Erythroblast (primary cell): ENCODE measurements around the gene NACA.
"Not testable (repeated sequence)": the region's sequence is repeated elsewhere in the genome, so short reads cannot be mapped to it uniquely, and the experiment has no call there.

ENCODE experiments used
- DNase-seq, 2 experiments: peaks; one replicate each; lab custom pipeline; 2025; lab: John Stamatoyannopoulos, UW
- GATA1 ChIP-seq: IDR thresholded peaks from 2 replicates; pipeline ENCODE4 v1.6.1; 2011; ENCODE audit warnings: low read depth, mild to moderate bottlenecking, control low read depth, low read length, moderate library complexity
- POLR2A ChIP-seq: IDR thresholded peaks from 2 replicates; pipeline ENCODE4 v1.6.1; 2011; ENCODE audit warnings: mild to moderate bottlenecking, low read length

NACA gene

GRCh38 chr12:56751712-56752598, 26.9 kb upstream of the NACA start, which contains the start of gene PRIM1:
Gene PRIM1, minus strand, starts transcription at chr12:56752323. Its CDS starts 25 bp downstream, at chr12:56752298.
- peak; percentile 94 to 95 for DNase-seq

GRCh38 chr12:56750596-56750995, 25.5 kb upstream of the NACA start:
- not testable (repeated sequence) for DNase-seq

More at GRCh38 chr12:56751712-56752598, 26.9 kb upstream of the NACA start, which contains the start of gene PRIM1:
- TF ChIP-seq POLR2A (peak; percentile 89), GATA1 (no peak)

GRCh38 chr12:56749853-56750252, 24.8 kb upstream of the NACA start:
- TF ChIP-seq POLR2A, result no peak
- no peak for TF ChIP-seq GATA1
- DNase-seq, result no peak

- DNase-seq, result no peak
- TF ChIP-seq GATA1, result no peak
- TF ChIP-seq POLR2A, result no peak
These were observed 24.3 kb upstream of the NACA start for GRCh38 chr12:56749359-56749758.

- DNase-seq, result no peak
- TF ChIP-seq GATA1 (no peak), POLR2A (no peak)
These were observed 3.2 kb upstream of the NACA start for GRCh38 chr12:56728139-56728861.

- not testable (repeated sequence) for DNase-seq
These were observed 1.1 kb upstream of the NACA start for GRCh38 chr12:56726196-56726675.

GRCh38 chr12:56725723-56726102, 614 bp upstream of the NACA start:
- TF ChIP-seq POLR2A (no peak), GATA1 (no peak)
- DNase-seq, result no peak

- DNase-seq, result no peak
- TF ChIP-seq GATA1, result no peak
- no peak for TF ChIP-seq POLR2A
These were observed 463 bp downstream of the NACA start for GRCh38 chr12:56724701-56724971.

GRCh38 chr12:56723889-56724700, 1.0 kb downstream of the NACA start:
- TF ChIP-seq POLR2A (peak; percentile 66), GATA1 (no peak)

GRCh38 chr12:56723352-56723751, 1.7 kb downstream of the NACA start:
- no peak for TF ChIP-seq POLR2A
- no peak for DNase-seq

More at GRCh38 chr12:56723889-56724700, 1.0 kb downstream of the NACA start:
- DNase-seq, result peak; percentile 91 to 92

GRCh38 chr12:56722832-56723231, 2.3 kb downstream of the NACA start:
- no peak for DNase-seq
- no peak for TF ChIP-seq POLR2A
- no peak for TF ChIP-seq GATA1

GRCh38 chr12:56721721-56722120, 3.4 kb downstream of the NACA start:
- TF ChIP-seq POLR2A, result no peak
- DNase-seq, result no peak

- TF ChIP-seq GATA1 (no peak), POLR2A (no peak)
- DNase-seq, result peak; percentile 32 to 40
These were observed 3.9 kb downstream of the NACA start for GRCh38 chr12:56721216-56721615.

- peak; percentile 15 to 24 for DNase-seq
- no peak for TF ChIP-seq GATA1
- TF ChIP-seq POLR2A, result no peak
These were observed 4.4 kb downstream of the NACA start for GRCh38 chr12:56720731-56721151.
